ENCODE data around the gene UTP3. TPM values are rescaled to one million over a fixed set of nuclear protein-coding genes. Genes with fewer than 3 reads are reported as not detected.

Gene UTP3
- total and polyA plus RNA-seq, 9 of the 15 experiments (the other 6 are each of a cell fraction or from before 2014, with no cell fraction given) = 11.9 to 69.3 (median 34.0) TPM

DNA sequence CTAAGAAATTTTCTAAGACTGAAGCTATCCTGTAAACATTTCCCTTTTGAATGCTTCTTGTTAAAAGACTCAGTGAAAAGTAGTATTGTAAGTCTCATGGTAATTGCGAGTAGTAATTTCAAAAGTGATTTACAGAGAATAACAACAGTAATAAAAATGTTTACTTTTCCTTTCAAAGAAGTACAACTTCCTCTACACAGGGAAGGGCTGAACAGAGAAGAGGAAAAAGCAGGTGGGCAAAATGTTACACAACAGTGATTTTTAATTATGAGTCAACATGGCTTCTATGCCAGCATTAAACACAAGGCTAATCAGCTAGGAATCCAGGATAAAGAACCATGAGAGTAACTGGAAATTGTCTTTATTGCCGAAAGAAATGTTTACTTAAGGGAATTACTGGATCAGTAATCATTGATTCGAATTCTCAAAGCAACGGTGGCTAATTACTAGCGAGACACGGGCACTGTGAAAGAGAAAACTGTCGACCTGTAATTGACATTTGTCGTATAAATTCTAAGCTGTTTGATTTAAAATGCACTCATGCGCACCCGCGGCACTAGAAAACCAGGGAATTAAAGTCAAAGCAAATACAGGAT is 15.4 kb downstream of the UTP3 start:
- Histone ChIP-seq H3K4me2 (ENCODE audit: insufficient read depth, low read length) (peak overlapping the region; percentile 81), H3K9me3 (replicated peaks; ENCODE audit: control insufficient read depth, insufficient read depth, low read depth, low read length) (no peaks in the 10 kb centered on the region), H3K27ac (ENCODE audit: extremely low read depth, low read depth, low read length) (peak overlapping the region; percentile 85), H3K4me1 (replicated peaks in 1 of 2; ENCODE audit: control insufficient read depth in 2 of 2, insufficient read depth in 2 of 2, low read length in 2 of 2) (peaks cover 15% of the 10 kb centered on the region in 2 experiments; a peak in 4 of 5 replicates), H3K27me3 (ENCODE audit: control insufficient read depth in 2 of 2, insufficient read depth in 2 of 2, low read length in 2 of 2) (no peaks in the 10 kb centered on the region), H2AFZ (ENCODE audit: low read depth, low read length) (peak overlapping the region; percentile 98), H3K9ac (ENCODE audit: insufficient read depth in 1 of 2, low read depth in 2 of 2, low read length in 2 of 2) (peak overlapping the region; percentile 79 to 94; a peak in 3 of 4 replicates), H3K79me2 (ENCODE audit: control insufficient read depth, insufficient read depth, low read length) (peaks cover 23% of the 10 kb centered on the region), H3K9me1 (ENCODE audit: control insufficient read depth, insufficient read depth, low read length) (no peaks in the 10 kb centered on the region), H4K20me1 (replicated peaks; ENCODE audit: control insufficient read depth, insufficient read depth, low read length) (no peaks in the 10 kb centered on the region), H3K36me3 (ENCODE audit: control insufficient read depth, insufficient read depth, low read length) (no peaks in the 10 kb centered on the region), H3K4me3 (peak overlapping the region; percentile 79)
- CTCF ChIA-PET (ENCODE audit: low intra/inter-chr PET ratio) = interaction anchor here (1.2 kb wide), 1 partner anchor 103 kb away, joined by 4 read pairs; no protein-coding TSS in a partner anchor
- TF ChIP-seq, protein P1, sequence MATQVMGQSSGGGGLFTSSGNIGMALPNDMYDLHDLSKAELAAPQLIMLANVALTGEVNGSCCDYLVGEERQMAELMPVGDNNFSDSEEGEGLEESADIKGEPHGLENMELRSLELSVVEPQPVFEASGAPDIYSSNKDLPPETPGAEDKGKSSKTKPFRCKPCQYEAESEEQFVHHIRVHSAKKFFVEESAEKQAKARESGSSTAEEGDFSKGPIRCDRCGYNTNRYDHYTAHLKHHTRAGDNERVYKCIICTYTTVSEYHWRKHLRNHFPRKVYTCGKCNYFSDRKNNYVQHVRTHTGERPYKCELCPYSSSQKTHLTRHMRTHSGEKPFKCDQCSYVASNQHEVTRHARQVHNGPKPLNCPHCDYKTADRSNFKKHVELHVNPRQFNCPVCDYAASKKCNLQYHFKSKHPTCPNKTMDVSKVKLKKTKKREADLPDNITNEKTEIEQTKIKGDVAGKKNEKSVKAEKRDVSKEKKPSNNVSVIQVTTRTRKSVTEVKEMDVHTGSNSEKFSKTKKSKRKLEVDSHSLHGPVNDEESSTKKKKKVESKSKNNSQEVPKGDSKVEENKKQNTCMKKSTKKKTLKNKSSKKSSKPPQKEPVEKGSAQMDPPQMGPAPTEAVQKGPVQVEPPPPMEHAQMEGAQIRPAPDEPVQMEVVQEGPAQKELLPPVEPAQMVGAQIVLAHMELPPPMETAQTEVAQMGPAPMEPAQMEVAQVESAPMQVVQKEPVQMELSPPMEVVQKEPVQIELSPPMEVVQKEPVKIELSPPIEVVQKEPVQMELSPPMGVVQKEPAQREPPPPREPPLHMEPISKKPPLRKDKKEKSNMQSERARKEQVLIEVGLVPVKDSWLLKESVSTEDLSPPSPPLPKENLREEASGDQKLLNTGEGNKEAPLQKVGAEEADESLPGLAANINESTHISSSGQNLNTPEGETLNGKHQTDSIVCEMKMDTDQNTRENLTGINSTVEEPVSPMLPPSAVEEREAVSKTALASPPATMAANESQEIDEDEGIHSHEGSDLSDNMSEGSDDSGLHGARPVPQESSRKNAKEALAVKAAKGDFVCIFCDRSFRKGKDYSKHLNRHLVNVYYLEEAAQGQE (IDR thresholded peaks at IDR 0.05; ENCODE audit: borderline replicate concordance) = no peak
- TF ChIP-seq, protein P1 (CRISPR knock-in tag; IDR thresholded peaks at IDR 0.05; ENCODE audit: low read depth) = no peak
- TF ChIP-seq NRF1 (conservative IDR thresholded peaks at IDR 0.05 in 1 of 2, IDR thresholded peaks at IDR 0.05 in 1 of 2) (peak; percentile 28 to 52; a peak in 2 of 4 replicates), CEBPB (tag; IDR thresholded peaks at IDR 0.05) (peak; percentile 58)
- no TSS peak for BruUV-seq (replicated peaks)
- ATAC-seq (no peak), DNase-seq (ENCODE audit: extremely low read depth in 1 of 4, low spot score in 3 of 4) (no peak), FAIRE-seq (peak; percentile 15)
- in situ Hi-C loops (cut with MboI) = no loop called here
- intact Hi-C loops (cut with micrococcal nuclease) = loop anchor here (2.0 to 10.0 kb wide), 3 partner anchors 51 to 291 kb away; partner anchors contain the start of genes DCK and GRSF1
- POLR2A ChIA-PET = interaction anchor here (0.6 to 3.5 kb wide), 11 partner anchors 8 to 315 kb away, joined by 3 to 17 read pairs (median 3); partner anchors contain the start of genes GRSF1 and UTP3
- whole genome bisulfite sequencing (ENCODE audit: insufficient coverage, low coverage, missing lambda C conversion rate) = 26% methylated on average over 11 of the region's 11 CpGs

Data from K562 (cell line).